Left lung (tissue), 10 donors: ENCODE results near the gene SH3RF1. TPM values are rescaled to one million over a fixed set of nuclear protein-coding genes. Genes with fewer than 3 reads are reported as not detected.
A peak's percentile ranks its signal among the peaks of the same experiment; 100 is the strongest.

ENCODE experiments used
- ATAC-seq: fragments of 200-7000 bp; cut with Tn5 transposase; one replicate; pipeline ENCODE4 v1.9.1; 2020; ENCODE audit warnings: moderate library complexity
- DNase-seq, 4 donors: peaks; one replicate each; pipeline ENCODE4 v3.0.0-alpha.2; 2013 to 2020
- H3K27ac ChIP-seq, 2 donors: fragments of 200-600 bp; sonication (generic) in 1 of 2; one replicate each; pipeline versions ENCODE4 v1.5.0 to v1.8.0; 2020 to 2021
- H3K27me3 ChIP-seq, 2 donors: fragments of 200-600 bp; sonication (generic) in 1 of 2; one replicate each; pipeline versions ENCODE4 v1.5.0 to v1.8.0; 2020 to 2021
- H3K36me3 ChIP-seq, 2 donors: fragments of 200-600 bp; sonication (generic) in 1 of 2; one replicate each; pipeline versions ENCODE4 v1.5.0 to v1.8.0; 2020 to 2021
- H3K4me1 ChIP-seq, 2 donors: fragments of 200-600 bp; one replicate each; pipeline ENCODE4 v1.8.0; 2021
- H3K4me3 ChIP-seq, 2 donors: fragments of 200-600 bp; sonication (generic) in 1 of 2; one replicate each; pipeline versions ENCODE4 v1.5.0 to v1.8.0; 2020 to 2021; ENCODE audit warnings: mild to moderate bottlenecking in 1 of 2
- H3K9me3 ChIP-seq, 2 donors: fragments of 200-600 bp; sonication (generic) in 1 of 2; one replicate each; pipeline versions ENCODE4 v1.5.0 to v1.8.0; 2020 to 2021
- CTCF ChIP-seq, 2 donors: fragments of 200-600 bp; sonication (generic) in 1 of 2; IDR thresholded peaks; one replicate each; pipeline versions ENCODE4 v1.5.0 to v1.8.0; 2021; ENCODE audit warnings: antibody characterized with exemption in 2 of 2
- intact Hi-C, 2 donors: fragments of 100-400 bp; cut with DNase I; formaldehyde crosslinking; loops; one replicate each; pipeline versions ENCODE4 v1.11.2 to v1.14.2; 2022
- polyA plus RNA-seq, 6 donors: library from polyadenylated mRNA; unstranded; fragments of 120-200 nt; gene quantifications; one replicate each; pipeline ENCODE4 v1.2.1, GENCODE V29; 2013; ENCODE audit not compliant: insufficient read length in 6 of 6
- total RNA-seq, 2 donors: library from RNA; stranded (reverse); fragmentation: NEBNext Ultra II Directional; extraction: Animal tissue kit (Norgen Biotek cat#: 25700); gene quantifications; one replicate each; pipeline ENCODE4 v1.2.1, GENCODE V29; 2021
- donor health status: DM: no; HTN: yes; CAD: no.
- donor health status: DM: no; HTN: no; CAD: no.

Gene SH3RF1
- total and polyA plus RNA-seq, 8 donors: 18.9 to 39.4 (median 20.8) TPM

GRCh38 chr4:169047956-169048355 lies 222.8 kb downstream of the SH3RF1 start:
- Histone ChIP-seq H3K4me3 (no peak overlapping the region), H3K27me3 (no peaks in the 10 kb centered on the region), H3K4me1 (peaks cover 0 to 5% of the 10 kb centered on the region in 2 donors), H3K9me3 (no peaks in the 10 kb centered on the region), H3K36me3 (no peaks in the 10 kb centered on the region), H3K27ac (no peak overlapping the region)
- intact Hi-C loops: no loop called here
- DNase-seq (no peak), ATAC-seq (no peak)
- TF ChIP-seq CTCF (IDR thresholded peaks at IDR 0.05): no peak

- H3K27ac ChIP-seq: no peak overlapping the region
- H3K27me3 ChIP-seq: no peaks in the 10 kb centered on the region
- no peaks in the 10 kb centered on the region for H3K9me3 ChIP-seq
- no peak overlapping the region for H3K4me3 ChIP-seq
- peak in 1 of 4 donors; percentile 54 for DNase-seq
- H3K36me3 ChIP-seq: no peaks in the 10 kb centered on the region
- intact Hi-C loops: no loop called here
- no peak for TF ChIP-seq CTCF (IDR thresholded peaks at IDR 0.05)
- ATAC-seq: peak; percentile 96
- peaks cover 0 to 5% of the 10 kb centered on the region in 2 donors for H3K4me1 ChIP-seq
Observed at GRCh38 chr4:169045862-169046584, 224.7 kb downstream of the SH3RF1 start.

GRCh38 chr4:169044714-169045447 lies 225.9 kb downstream of the SH3RF1 start:
- ATAC-seq (no peak), DNase-seq (no peak)
- no peaks in the 10 kb centered on the region for H3K9me3 ChIP-seq
- H3K4me1 ChIP-seq: no peaks in the 10 kb centered on the region
- no peak overlapping the region for H3K4me3 ChIP-seq
- H3K27ac ChIP-seq: no peak overlapping the region
- no peaks in the 10 kb centered on the region for H3K36me3 ChIP-seq
- no peaks in the 10 kb centered on the region for H3K27me3 ChIP-seq
- TF ChIP-seq CTCF (IDR thresholded peaks at IDR 0.05): no peak
- intact Hi-C loops: no loop called here
